ENCODE data around the gene SORCS2.

Gene SORCS2

DNA sequence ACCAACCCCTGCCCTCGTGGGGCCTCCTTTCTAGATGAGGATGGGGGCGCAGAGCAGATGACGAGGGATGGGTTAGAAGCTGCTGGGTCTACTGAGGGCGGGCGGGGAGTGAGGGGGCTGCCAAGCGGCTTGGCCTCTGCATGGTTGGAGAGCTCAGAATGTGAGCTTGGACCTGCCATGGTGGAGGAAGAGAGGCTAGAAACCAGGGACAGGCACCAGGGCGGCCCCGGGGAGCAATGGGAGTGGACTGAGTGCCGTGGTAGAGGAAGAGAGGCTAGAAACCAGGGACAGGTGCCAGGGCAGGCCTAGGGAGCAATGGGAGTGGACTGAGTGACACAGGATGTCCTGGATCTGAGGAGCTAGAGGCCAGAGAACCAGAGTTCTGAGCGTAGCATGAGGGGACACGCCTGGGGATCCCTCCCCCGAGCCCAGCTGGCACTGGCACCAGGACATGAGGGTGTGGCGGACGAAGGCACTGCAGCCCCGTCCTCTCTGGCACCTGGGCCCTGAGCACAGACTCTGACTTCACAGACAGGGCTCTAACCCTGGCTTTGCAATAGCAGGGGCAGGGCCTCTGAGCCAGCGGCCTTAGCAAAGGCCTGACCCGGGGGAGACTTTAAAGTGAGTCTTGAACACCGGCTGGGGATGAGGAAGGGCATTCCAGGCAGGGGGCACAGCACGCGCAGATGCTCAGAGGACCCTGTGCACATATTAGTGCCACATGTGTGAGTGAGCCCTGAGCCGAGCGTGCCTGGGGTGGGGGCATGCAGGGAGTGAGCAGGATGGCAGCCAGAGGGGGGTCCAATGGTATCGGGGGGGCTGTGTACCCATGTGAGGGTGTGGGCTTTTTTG lies 456.4 kb downstream of the SORCS2 start:
- no peak for FAIRE-seq

DNA sequence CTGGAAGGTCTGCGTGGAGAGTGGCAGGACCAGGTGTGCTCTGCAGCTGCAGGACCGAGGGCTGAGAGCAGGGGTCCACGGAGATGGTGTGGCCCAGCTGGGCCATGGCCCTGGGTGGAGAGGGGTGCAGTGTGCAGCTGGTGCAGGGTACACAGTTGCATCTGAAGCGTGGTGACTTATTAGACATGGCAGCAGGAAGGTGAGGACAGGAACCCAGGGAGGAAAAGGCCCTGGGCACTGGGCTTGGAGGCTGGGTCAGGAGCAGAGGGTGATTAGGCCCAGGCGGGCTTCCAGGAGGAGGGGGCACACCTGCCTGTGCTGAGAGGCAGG lies 457.0 kb downstream of the SORCS2 start:
- no peak for FAIRE-seq

DNA sequence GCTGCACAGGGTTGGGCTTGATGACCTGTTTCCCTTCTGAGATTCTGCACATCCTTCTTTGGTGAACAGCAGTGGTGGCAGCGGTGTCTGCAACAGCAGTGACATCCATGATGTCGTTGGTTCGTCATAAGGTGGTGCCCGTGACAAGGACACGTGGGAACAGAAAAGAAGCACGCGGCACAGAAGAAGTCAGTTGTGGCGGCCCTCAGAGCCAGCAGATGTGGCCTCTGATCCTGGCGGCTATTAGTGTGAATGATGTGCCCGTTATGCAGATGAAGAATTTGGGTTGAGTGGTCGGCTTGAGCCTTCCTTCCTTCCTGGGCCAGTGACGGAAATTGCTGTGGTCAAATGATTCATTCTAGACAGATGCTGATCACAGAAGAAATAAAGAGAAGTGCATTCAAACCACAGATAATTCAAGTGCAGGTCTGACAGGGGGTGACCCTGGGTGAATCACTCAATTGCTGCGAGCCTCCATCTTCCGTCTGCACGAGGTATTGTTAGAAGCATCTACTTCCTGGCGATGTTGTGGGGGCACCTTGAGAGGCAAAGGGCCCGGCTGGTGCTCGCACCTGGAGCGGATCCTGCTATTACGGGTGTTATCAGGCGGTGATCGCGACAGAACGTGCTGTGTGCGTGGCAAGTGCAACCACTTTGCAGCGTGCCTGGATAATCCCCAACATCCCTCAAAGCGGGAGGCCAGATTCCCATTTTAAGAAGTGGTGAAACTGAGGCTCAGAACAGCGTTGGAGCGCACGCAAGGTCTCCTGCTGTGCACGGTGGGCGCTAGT lies 457.6 kb downstream of the SORCS2 start:
- no peak for FAIRE-seq

DNA sequence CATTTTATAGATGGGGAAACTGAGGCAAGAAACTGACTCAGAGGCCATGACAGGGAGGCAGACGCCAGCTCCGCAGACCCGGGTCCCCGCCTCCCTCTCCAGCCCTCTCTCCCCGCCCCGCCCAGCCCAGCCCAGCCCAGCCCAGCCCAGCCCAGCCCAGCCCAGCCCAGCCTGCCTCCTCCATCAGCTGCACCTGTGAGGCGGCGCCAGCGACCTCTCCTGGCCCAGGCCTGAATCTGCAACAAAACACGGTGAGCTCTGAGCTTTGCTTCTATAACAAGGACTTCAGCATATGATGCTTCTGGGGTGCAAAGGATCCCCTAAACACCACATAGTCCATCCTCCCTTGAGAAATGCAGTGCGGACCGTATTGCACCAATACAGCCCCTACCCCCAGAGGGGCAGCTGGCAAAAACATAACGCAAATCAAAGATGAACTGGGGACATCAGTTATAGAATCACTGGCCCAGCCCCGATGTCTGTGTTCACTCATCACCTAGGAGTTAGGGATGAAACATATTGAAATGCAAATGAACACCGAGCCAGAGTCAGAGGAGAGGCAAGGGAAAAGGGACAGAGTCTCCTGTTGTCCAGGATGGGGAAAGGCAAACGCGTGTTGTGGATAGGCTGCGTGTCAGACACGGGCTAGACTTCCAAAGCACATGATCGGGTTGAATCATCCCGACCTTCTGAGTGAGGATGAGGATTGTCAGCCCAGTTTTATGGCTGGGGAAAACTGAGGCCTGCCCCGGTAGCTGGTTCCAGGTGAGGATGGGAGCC lies 458.5 kb downstream of the SORCS2 start:
- FAIRE-seq, result no peak

DNA sequence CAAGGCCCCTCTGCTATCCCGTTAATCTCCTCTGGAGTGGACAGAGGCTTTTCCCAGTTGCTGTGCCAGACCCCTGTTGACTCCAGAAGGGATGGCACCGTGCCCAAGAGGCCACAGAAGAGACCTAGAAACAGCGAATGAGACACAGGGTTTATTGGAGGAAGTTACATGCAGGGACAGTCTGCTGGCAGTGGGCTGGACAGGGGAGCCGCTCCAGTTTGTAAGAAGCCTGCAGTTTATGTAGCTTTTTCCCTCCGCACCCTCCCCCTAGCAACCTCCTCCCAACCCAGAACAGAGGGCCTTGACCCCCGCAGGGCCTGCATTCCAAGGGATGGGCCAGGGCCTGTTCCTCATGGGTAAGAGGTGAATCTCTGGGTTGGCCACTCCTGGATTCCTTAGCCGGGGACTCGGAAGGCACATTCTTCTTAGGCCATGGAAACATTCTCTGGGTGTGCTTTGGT lies 459.2 kb downstream of the SORCS2 start:
- no peak for FAIRE-seq

DNA sequence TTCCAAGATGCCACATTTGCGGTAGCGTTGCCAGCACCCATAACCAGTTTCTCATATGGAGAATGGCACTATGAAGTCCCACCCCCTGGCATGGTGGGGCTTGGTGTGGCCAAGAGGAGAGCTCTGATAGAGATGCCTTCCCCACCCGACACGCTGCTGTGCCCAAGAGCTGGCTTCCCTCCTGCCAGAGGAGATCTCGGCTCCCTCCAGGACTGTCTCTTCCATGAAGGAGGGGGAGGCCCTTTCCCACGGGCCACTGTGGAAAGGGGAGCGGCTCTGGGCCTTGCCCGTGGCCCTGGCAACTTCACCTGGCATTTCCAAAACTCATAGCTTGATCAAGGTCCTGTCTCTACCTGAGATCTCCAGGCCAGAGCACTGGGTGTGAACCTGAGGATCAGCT lies 459.7 kb downstream of the SORCS2 start:
- FAIRE-seq, result no peak

DNA sequence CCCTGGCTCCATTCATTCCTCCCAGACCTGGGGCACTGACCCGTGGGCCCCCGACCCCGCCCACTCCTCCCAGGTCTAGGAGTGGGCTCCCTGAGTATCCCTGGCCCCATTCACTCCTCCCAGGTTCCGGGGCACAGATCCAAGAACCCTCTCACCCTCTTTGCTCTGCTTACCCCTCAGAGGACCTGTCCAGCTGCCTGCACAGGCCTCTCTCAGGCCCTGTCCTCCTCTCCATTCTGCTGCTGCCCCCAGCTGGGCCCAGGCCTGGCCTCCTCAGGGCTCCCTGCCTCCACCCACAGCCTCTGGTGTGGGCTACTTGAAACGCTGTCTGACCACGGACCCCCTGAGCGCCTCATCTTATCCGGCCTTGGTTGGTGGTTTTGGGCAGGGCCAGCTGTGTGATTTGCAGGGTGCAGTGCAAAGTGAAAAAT lies 460.1 kb downstream of the SORCS2 start:
- no peak for FAIRE-seq

DNA sequence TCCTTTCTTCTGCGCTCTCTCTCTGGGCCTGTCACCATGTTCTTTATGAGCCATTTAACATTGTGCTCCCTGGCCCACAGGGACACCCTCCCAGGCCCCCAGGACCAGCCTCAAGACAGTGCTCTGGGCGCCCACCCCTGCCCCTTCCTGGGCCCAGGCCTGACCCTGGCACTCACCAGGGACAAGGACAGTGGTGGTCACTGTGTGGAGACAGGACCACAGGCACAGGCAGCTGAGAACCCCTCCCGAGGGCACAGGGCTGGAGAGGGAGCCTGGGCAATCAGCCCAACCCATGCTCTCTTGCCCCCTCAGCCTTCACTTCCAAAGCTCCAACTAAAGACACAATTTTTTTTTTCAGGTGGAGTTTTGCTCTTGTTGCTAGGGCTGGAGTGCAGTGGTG lies 460.6 kb downstream of the SORCS2 start:
- FAIRE-seq, result no peak

DNA sequence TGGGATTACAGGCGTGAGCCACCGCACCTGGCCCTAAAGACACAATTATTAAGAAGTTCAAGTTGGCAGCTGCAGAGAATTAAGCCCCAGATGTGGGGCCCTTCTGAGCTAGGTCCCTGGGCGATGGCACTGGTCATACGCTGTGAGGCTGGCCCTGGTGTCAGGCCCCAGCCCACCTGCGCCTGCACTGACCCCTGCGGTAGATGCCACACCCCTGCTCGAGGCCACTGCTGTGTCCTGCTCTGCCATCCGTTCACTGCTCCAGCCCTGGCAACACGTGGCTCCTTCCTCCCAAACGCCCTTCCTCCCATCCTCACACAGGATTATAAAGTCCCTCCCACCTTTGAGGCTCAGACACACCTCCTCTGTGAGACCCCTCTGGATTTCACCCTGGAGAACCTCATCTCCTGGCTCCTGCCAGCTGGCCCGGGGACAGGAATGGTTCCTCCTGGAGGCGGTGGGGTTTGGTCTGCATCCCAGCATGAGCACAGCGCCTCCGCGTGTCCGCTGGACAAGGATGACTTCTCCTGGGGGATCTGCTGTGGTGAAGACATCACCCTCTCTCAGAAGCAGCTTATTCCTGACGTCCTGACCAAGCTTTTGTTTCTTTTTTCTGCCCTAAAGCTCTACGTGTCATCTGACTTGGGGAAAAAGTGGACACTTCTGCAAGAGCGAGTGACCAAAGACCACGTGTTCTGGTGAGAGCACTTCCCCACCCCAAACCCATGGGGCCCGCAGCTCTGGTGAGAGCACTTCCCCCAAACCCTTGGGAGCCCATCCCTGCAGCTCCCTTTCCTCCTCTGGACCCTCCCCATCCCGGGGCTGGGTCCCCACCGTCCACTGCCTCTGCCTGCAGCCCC lies 461.4 kb downstream of the SORCS2 start:
- no peak for FAIRE-seq

DNA sequence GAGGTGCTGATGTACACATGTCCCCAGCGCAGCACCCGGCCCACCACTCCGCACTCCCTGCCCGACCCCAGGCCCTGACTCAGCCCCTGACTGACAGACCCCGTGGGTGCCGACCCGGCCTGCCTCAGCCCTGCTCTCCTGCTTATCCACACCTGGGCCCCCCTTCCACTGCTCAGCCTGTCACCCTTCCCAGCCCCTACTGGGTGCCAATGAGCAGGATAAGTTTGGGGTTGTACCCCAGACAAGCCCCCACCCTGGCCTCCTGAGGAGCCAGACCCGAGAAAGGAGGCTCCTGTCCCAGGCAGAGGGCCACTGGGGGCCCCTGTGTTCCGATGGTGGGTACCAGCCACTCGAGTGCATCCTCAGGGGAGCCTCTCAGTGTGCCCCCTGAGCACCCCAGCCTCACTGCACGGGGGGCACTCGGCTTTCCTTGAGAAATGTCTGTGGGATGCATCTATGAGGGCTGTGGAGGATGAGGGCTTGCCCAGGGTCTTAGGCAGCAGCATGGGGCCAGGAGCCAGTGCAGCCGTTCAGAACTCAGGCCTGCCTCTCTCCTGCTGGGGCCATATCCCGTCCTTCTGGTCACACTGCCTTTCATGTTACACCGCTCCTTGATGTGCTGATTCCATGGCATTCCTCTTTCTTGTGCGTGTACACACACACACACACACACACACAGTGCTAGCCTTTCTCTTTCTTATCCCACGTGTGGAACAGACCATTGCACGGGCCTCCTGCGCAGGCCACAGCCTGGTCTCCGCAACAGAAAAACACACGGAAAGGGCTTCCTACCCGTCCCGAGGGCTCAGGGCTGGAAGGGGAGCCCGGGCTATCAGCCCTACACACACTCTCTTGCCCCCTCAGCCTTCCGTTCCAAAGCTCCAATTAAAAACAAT lies 462.5 kb downstream of the SORCS2 start:
- no peak for FAIRE-seq

DNA sequence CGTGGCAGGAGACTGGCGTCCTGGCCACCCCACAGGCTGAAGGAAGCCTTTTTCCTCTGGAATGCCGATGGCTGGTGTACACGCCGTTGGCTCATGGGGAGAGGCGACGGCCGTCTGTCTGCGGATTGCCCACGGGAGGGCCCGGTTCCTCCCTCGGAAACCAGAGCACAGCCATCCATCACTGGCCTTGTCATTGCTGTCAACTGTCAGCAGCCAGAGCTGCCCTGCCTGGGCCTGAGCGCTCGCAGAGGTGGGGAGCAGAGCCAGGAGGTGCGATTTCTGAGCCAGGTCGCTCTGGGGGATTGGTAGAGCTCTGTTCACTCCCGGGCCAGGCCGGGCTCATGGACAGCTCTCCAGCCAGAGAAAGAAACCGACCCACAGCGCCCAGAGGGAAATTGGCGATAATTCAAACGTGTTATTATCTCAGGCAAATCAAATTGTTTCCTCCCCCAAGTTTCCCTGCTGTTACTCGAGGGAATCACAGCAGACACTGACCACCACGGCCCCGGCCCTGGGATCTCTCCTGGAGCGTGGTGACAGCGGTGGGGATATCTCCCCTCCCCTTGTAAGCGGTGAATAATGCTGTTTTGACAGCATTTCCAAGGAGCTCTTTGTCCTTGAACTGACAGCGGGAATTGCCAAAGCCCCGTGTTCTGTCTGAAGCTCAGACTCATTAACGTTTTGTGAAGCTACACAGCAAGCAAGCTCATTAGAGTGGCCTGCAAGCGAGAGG lies 463.3 kb downstream of the SORCS2 start:
- FAIRE-seq, result no peak

DNA sequence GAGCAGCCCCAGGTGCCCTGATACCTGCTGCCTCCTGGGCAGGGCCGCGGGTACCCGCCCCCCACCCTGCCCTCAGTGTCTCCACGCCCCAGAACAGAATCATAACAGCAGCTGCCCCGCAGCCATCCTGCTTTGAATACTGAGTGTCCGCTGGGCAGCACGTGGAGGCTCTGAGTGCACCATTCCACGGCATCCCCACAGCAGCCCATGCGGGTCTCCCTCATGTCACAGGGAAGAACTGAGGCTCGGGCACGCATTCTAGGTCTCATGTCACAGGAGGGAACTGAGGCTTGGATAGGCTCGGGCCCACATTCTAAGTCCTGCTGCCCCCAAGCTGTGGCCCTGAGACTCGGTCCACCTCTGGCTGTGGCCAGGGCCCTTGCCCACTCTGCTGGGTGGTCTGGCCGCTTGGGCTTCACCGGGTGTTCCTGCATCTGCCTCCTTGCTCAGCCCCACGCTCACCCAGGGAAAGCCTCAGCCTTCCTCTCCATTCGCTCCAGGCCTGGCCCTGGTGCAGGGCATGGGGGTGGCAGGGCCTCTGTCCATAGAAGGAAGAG lies 464.0 kb downstream of the SORCS2 start:
- FAIRE-seq, result no peak

DNA sequence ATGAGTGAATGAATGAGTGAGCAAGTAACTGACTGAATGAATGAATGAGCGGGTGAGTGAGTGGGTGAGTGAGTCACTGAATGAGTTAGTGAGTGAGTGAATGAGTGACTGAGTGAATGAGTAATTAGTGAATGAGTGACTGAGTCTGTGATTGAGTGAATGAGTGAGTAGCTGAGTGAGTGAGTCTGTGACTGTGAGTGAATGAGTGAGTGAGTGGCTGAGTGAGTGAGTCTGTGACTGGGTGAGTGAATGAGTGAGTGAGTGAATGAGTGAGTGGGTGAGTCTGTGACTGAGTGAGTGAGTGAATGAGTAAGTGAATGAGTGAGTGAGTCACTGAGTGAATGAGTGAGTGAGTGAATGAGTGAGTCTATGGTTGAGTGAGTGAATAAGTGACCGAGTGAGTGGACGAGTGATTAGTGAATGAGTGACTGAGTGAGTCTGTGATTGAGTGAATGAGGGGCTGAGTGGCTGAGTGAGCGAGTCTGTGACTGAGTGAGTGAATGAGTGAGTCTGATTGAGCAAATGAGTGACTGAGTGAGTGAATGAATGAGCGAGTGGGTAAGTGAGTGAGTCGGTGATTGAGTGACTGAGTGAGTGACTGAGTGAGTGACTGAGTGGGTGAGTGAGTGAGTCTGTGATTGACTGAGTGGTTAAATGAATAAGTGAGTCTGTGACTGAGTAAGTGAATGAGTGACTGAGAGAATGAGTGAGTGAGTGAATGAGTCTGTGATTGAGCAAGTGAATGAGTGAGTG lies 465.4 kb downstream of the SORCS2 start:
- no peak for FAIRE-seq

DNA sequence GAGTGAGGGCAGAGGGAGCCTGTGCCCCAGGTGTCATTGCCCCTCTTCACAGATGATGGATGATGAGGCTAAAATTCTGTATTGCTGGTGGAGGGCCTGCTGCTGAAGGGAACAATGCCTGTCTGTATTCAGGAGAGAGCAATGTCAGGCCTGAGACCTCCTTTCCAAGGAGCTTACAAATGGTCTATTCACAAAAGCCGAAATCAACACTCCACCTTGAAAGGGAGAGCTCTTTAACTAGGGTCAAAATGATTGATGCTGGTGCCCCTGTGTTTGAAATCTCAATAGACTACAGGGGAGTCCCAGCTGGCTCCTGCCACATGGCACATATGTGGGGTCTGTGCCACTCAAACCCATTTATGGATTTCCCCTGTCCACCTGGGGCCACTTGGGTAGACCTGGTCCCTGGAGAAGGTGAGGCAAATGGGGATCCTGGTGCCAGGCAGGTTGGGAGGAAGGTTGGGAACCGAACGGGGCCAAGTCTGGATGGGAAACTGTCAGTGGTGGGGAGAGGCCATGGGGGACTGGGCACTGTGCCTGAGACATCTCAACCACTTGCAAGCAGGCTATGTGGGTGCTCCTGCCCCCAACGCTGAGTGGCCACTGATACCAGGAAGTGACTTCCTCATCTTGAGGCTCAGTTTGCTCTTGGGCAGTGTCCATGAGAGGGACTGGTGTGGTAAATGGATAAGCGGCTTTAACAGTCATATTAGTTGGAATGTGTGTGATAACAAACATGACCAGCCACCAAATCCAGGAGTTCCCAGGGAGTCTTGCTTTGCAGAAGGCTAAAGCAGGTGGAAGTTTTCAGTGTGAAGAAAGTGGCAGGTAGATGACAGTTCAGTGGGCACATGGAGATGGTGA lies 466.2 kb downstream of the SORCS2 start:
- no peak for FAIRE-seq

DNA sequence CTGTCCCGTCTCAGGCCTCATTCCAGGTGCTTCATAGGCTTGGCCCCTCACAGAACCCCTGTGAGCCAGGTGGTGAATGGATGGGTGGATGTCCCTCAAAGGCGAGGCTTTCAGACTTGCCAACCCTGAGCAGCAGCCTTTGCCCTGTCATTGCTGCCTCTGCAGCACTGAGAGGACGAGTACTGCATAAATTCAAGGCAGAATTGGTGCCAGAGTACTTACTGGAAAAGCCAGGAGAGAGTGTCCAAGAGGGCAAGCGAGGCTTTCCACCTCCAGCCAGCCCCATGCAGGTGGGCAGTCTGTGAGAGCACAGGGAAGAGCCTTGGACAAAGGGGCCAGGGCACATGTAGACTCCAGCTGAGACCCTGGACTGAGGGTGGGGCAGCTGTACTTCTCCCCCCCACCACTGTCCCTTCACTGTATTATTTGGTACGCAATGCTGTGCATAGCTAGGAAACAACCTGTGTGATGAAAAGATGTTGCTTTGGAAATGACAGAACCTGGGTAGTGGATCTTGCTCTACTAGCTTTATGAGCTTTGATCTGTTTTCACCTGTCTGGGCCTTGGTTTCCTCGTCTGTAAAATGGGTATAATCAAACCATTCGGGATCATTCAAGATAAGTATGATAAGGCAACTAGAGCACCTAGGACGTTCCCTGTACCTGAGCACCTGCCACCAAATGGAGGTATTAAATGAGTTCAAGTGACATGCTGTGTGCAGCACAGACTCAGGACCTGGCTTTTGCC lies 467.3 kb downstream of the SORCS2 start:
- no peak for FAIRE-seq

DNA sequence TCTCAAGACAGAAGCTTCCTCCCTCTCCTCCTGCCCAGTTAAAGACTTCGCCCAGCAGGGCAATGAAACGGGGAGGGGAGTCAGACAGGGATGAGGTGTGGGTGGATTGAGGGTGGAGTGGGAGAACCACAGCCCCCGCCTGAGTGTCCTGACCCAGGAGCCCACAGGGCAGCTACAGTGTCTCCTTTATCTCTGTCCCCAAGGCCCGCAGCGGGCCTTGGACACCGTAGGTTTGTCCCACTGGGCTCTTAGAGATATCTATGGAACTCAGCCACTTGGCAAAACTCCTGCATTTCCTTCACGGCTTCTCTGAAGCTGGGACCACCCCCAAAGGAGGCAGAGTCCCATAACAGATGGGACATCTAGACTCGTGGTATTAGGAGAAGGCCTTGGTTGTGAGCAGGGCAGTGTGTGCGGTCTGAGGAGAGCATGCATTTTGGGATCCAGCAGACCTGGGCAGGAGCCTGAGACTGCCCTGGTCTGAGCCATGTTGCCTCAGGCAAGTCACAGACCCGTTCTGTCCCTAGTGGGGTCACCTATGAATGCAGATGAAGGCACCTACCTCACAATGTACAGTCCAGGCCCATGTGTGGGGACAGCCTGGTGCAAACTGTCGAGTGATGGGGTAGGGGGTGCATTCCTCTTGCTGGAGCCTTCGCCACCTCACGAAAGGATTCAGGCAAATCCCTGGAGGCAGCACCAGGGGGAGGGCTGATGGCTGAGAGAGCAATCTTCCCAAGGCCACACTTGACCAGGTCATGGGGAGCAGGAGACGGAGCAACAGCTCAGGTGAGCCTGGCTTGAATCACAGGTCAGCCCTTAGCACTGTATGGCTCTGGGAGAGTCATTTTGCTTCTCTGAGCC lies 468.1 kb downstream of the SORCS2 start:
- FAIRE-seq, result no peak
